K562 (cell line): Measurements from ENCODE around the gene ATF7IP. TPM values are rescaled to one million over a fixed set of nuclear protein-coding genes. Genes with fewer than 3 reads are reported as not detected.

Experiments
- ATAC-seq: fragments of 200-7000 bp; cut with Tn5 transposase; 3 replicates; pipeline ENCODE4 v1.9.1; 2020; ENCODE audit warnings: moderate library complexity
- BruUV-seq: library from RNA; stranded (reverse); fragments of 400-500 nt; replicated peaks from 2 replicates; lab custom pipeline; 2021; lab: Mats Ljungman, UMichigan
- CTCF ChIA-PET: fragments of 300-600 bp; formaldehyde crosslinking; extraction: SDS; loops from one replicate; lab custom pipeline; 2021; ENCODE audit warnings: low intra/inter-chr PET ratio; lab: Yijun Ruan, JAX
- POLR2A ChIA-PET: fragments of 300-600, 350-650 bp; sonication (Branson Sonifier 250); formaldehyde crosslinking; extraction: SDS; loops from one replicate; lab custom pipeline; 2021; ENCODE audit warnings: antibody characterized with exemption, inconsistent platforms; lab: Yijun Ruan, JAX
- DNase-seq, 4 experiments: peaks; one replicate each; pipeline versions ENCODE4 v3.0.0 to v3.0.0-alpha.2; 2011 to 2018; ENCODE audit warnings: low spot score in 3 of 4, mixed read lengths in 3 of 4; ENCODE audit errors: extremely low read depth in 1 of 4
- FAIRE-seq: peaks from 2 replicates; lab custom pipeline; 2011; peaks lifted over from hg19 to GRCh38; lab: Jason Lieb, UNC
- H2AFZ ChIP-seq: 2 replicates; pipeline ENCODE4 v1.6.0; 2011; ENCODE audit warnings: low read depth, low read length, control low read depth, inconsistent platforms
- H3K27ac ChIP-seq: fragments of 200-600 bp; 3 replicates; pipeline ENCODE4 v1.8.0; 2011; ENCODE audit warnings: low read depth, mild to moderate bottlenecking, control low read depth, inconsistent platforms, low read length, moderate library complexity, mixed read lengths; ENCODE audit errors: extremely low read depth
- H3K27me3 ChIP-seq, 2 experiments: fragments of 300-600 bp in 1 of 2; 2 replicates in 1 of 2; 3 replicates in 1 of 2; pipeline versions ENCODE4 v1.6.0 to v1.8.0; 2011; ENCODE audit warnings: inconsistent platforms in 2 of 2, low read length in 2 of 2, mild to moderate bottlenecking in 1 of 2, mixed read lengths in 1 of 2, moderate library complexity in 1 of 2; ENCODE audit not compliant: control insufficient read depth in 2 of 2, insufficient read depth in 2 of 2
- H3K36me3 ChIP-seq: fragments of 300-600 bp; 3 replicates; pipeline ENCODE4 v1.8.0; 2011; ENCODE audit warnings: mild to moderate bottlenecking, low read length, inconsistent platforms; ENCODE audit not compliant: control insufficient read depth, insufficient read depth
- H3K4me1 ChIP-seq, 2 experiments: fragments of 200-600 bp in 1 of 2; replicated peaks in 1 of 2; 2 replicates in 1 of 2; 3 replicates in 1 of 2; pipeline versions ENCODE4 v1.5.1 to v1.8.0; 2011; ENCODE audit warnings: inconsistent platforms in 2 of 2, low read length in 2 of 2, mild to moderate bottlenecking in 1 of 2, mixed read lengths in 1 of 2, moderate library complexity in 1 of 2; ENCODE audit not compliant: control insufficient read depth in 2 of 2, insufficient read depth in 2 of 2
- H3K4me2 ChIP-seq: 2 replicates; pipeline ENCODE4 v1.6.1; 2011; ENCODE audit warnings: low read length, control low read depth, inconsistent platforms, mixed read lengths; ENCODE audit not compliant: insufficient read depth
- H3K4me3 ChIP-seq: fragments of 200-600 bp; sonication (generic), shearing (Covaris generic); 2 replicates; pipeline ENCODE4 v1.5.1; 2016; ENCODE audit warnings: control low read depth, inconsistent platforms
- H3K79me2 ChIP-seq: fragments of 200-600 bp; 3 replicates; pipeline ENCODE4 v1.8.0; 2011; ENCODE audit warnings: low read length, inconsistent platforms; ENCODE audit not compliant: control insufficient read depth, insufficient read depth
- H3K9ac ChIP-seq, 2 experiments: 2 replicates each; pipeline versions ENCODE4 v1.6.0 to v1.6.1; 2011; ENCODE audit warnings: low read depth in 2 of 2, low read length in 2 of 2, control low read depth in 1 of 2, inconsistent platforms in 1 of 2, mild to moderate bottlenecking in 1 of 2, mixed read lengths in 1 of 2; ENCODE audit not compliant: insufficient read depth in 1 of 2
- H3K9me1 ChIP-seq: one replicate; pipeline ENCODE4 v1.6.0; 2011; ENCODE audit warnings: inconsistent platforms, mild to moderate bottlenecking, low read length, moderate library complexity; ENCODE audit not compliant: control insufficient read depth, insufficient read depth
- H3K9me3 ChIP-seq: replicated peaks from 2 replicates; pipeline ENCODE4 v1.5.1; 2011; ENCODE audit warnings: low read depth, low read length, inconsistent platforms; ENCODE audit not compliant: control insufficient read depth, insufficient read depth
- H4K20me1 ChIP-seq: replicated peaks from 2 replicates; pipeline ENCODE4 v1.6.1; 2011; ENCODE audit warnings: low read length, inconsistent platforms, mixed read lengths; ENCODE audit not compliant: control insufficient read depth, insufficient read depth
- FOXA3 ChIP-seq, 2 experiments: fragments of 450-650 bp in 1 of 2; sonication (generic) in 1 of 2; formaldehyde crosslinking; IDR thresholded peaks in 1 of 2; conservative IDR thresholded peaks in 1 of 2; 2 replicates each; pipeline versions ENCODE4 v1.4.0 to v1.8.0; 2020 to 2022; ENCODE audit warnings: mild to moderate bottlenecking in 2 of 2, missing genetic modification reagents in 1 of 2
- GABPA ChIP-seq: fragments of 200-800 bp; sonication (Bioruptor generic); conservative IDR thresholded peaks from 2 replicates; pipeline ENCODE4 v1.6.1; 2016; ENCODE audit warnings: low read depth, missing genetic modification characterization, missing compliant biosample characterization
- NFIC ChIP-seq: fragments of 450-650 bp; IDR thresholded peaks from 2 replicates; pipeline ENCODE4 v1.6.1; 2017; ENCODE audit warnings: mild to moderate bottlenecking, inconsistent platforms
- NFIX ChIP-seq: fragments of 250-450 bp; sonication (Bioruptor Pico); IDR thresholded peaks from 2 replicates; pipeline ENCODE4 v1.4.0; 2020; ENCODE audit warnings: low read depth, mild to moderate bottlenecking, moderate library complexity
- OTX1 ChIP-seq: fragments of 450-650 bp; formaldehyde crosslinking; IDR thresholded peaks from 2 replicates; pipeline ENCODE4 v1.4.0; 2022; ENCODE audit warnings: mild to moderate bottlenecking
- POLR2H ChIP-seq: IDR thresholded peaks from 2 replicates; pipeline ENCODE4 v1.6.1; 2016; ENCODE audit warnings: missing genetic modification characterization, low read depth, mild to moderate bottlenecking, control low read depth, missing compliant biosample characterization, moderate library complexity
- RBM39 ChIP-seq: fragments of 200-400 bp; formaldehyde crosslinking; optimal IDR thresholded peaks from 2 replicates; pipeline ENCODE3; 2018; ENCODE audit warnings: low read depth, low read length
- SMAD1 ChIP-seq: fragments of 150-350 bp; IDR thresholded peaks from 2 replicates; pipeline ENCODE4 v1.6.1; 2014; ENCODE audit warnings: low read length, low read depth; ENCODE audit not compliant: partially characterized antibody
- ZFX ChIP-seq: sonication (generic); formaldehyde crosslinking; IDR thresholded peaks from 2 replicates; pipeline ENCODE4 v1.8.0; 2022; ENCODE audit warnings: mild to moderate bottlenecking, missing genetic modification reagents, moderate library complexity
- ZNF253 ChIP-seq: fragments of 250-450 bp; sonication (Bioruptor Pico); conservative IDR thresholded peaks from 2 replicates; pipeline ENCODE4 v1.6.1; 2021; ENCODE audit warnings: mild to moderate bottlenecking
- WGBS: fragments of 100-300 bp; shearing (Covaris generic); methylation state at CpG from one replicate; pipeline ENCODE4 v1.1.6; 2016; ENCODE audit warnings: low coverage, mixed read lengths; ENCODE audit not compliant: insufficient coverage; ENCODE audit errors: missing lambda C conversion rate; 5-methylcytosine and 5-hydroxymethylcytosine counted together
- in situ Hi-C: fragments of 300-500 bp; cut with MboI; formaldehyde crosslinking; loops from 4 replicates; pipeline ENCODE4 v1.15.0; 2018; ENCODE audit warnings: inconsistent platforms, mixed read lengths
- intact Hi-C: fragments of 100-400 bp; cut with micrococcal nuclease; formaldehyde crosslinking; loops from 2 replicates; pipeline ENCODE4 v1.14.2; 2022
- polyA plus RNA-seq, 8 experiments: library from polyadenylated mRNA; depleted of rRNA in 4 of 8; stranded (reverse) in 5 of 8; unstranded in 3 of 8; fragments of >200 nt; fragmentation: Nextera tagmentation in 2 of 8; fragmentation: Illumina TruSeq in 1 of 8; extraction: Ambion mirVana in 2 of 8; extraction: Trizol in 1 of 8; gene quantifications; 2 replicates each; pipeline versions ENCODE4 v1.2.1 to v1.2.3, GENCODE V29; 2011 to 2014; ENCODE audit warnings: inconsistent platforms in 1 of 8, missing spikeins in 1 of 8
- total RNA-seq, 7 experiments: library from RNA; depleted of rRNA in 6 of 7; stranded (reverse); fragments of >200 nt in 6 of 7; fragmentation: Illumina TruSeq in 2 of 7; extraction: Trizol in 2 of 7; gene quantifications; 2 replicates each; pipeline versions ENCODE4 v1.2.1 to v1.2.3, GENCODE V29; 2011 to 2021; ENCODE audit warnings: low replicate concordance in 1 of 7
- TF ChIP-seq, protein P1 (sequence below): fragments of 450-650 bp; IDR thresholded peaks from 2 replicates; pipeline ENCODE4 v1.6.1; 2016
- TF ChIP-seq, protein P2 (sequence below): fragments of 450-650 bp; formaldehyde crosslinking; IDR thresholded peaks from 2 replicates; pipeline ENCODE4 v1.4.0; 2020; ENCODE audit warnings: mild to moderate bottlenecking, moderate library complexity
- TF ChIP-seq, protein P3 (sequence below): fragments of 450-650 bp; IDR thresholded peaks from 2 replicates; pipeline ENCODE4 v1.7.0; 2016; ENCODE audit warnings: borderline replicate concordance
- TF ChIP-seq, protein P4 (sequence below): sonication (generic); formaldehyde crosslinking; IDR thresholded peaks from 2 replicates; pipeline ENCODE4 v1.9.0; 2022; ENCODE audit warnings: mild to moderate bottlenecking, missing genetic modification reagents

Gene ATF7IP
- total and polyA plus RNA-seq, 9 of the 15 experiments (the other 6 are each of a cell fraction or from before 2014, with no cell fraction given) = 2.8 to 27.1 (median 11.0) TPM

DNA sequence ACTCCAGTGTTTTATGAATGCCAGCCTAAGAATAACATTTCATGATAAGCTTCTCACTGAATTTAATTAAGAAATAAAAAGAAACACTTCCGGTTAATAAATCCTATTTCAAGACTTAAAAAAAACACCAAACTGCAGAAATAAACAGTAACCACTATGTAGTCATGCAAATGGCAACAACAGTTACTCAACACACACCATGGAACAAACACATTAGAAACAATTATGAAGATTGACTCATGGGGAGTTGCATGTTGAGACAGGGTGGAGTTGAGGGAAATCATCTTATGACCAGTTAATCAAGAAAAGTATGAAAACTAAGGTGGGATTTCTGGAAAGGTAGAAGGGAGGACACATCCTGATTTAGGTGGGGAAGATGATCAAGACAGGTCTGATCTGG lies 149.5 kb downstream of the ATF7IP start:
- no peak overlapping the region for H3K4me3 ChIP-seq
- POLR2A ChIA-PET = interaction anchor here (0.6 kb wide), 1 partner anchor 91 kb away, joined by 4 read pairs; no protein-coding TSS in a partner anchor
- intact Hi-C loops (no loop called here), in situ Hi-C loops (no loop called here)
- no peaks in the 10 kb centered on the region for H3K27me3 ChIP-seq
- H3K36me3 ChIP-seq = peaks cover 2% of the 10 kb centered on the region; the same call in 1 of the 3 replicates
- no peak for DNase-seq
- no peaks in the 10 kb centered on the region for H3K4me1 ChIP-seq
- TF ChIP-seq, protein P1, sequence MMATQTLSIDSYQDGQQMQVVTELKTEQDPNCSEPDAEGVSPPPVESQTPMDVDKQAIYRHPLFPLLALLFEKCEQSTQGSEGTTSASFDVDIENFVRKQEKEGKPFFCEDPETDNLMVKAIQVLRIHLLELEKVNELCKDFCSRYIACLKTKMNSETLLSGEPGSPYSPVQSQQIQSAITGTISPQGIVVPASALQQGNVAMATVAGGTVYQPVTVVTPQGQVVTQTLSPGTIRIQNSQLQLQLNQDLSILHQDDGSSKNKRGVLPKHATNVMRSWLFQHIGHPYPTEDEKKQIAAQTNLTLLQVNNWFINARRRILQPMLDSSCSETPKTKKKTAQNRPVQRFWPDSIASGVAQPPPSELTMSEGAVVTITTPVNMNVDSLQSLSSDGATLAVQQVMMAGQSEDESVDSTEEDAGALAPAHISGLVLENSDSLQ = no peak
- TF ChIP-seq SMAD1 (no peak), NFIC (no peak), ZFX (CRISPR knock-in tag) (no peak), RBM39 (no peak), ZNF253 (no peak), OTX1 (CRISPR knock-in tag) (no peak), GABPA (tag) (no peak), FOXA3 (CRISPR knock-in tag; conservative IDR thresholded peaks at IDR 0.05 in 1 of 2, IDR thresholded peaks at IDR 0.05 in 1 of 2) (no peak), POLR2H (tag) (no peak), NFIX (CRISPR knock-in tag) (no peak)
- TF ChIP-seq, protein P2, sequence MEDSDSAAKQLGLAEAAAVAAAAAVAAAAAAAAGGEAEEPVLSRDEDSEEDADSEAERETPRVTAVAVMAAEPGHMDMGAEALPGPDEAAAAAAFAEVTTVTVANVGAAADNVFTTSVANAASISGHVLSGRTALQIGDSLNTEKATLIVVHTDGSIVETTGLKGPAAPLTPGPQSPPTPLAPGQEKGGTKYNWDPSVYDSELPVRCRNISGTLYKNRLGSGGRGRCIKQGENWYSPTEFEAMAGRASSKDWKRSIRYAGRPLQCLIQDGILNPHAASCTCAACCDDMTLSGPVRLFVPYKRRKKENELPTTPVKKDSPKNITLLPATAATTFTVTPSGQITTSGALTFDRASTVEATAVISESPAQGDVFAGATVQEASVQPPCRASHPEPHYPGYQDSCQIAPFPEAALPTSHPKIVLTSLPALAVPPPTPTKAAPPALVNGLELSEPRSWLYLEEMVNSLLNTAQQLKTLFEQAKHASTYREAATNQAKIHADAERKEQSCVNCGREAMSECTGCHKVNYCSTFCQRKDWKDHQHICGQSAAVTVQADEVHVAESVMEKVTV (CRISPR knock-in tag) = no peak
- TF ChIP-seq, protein P3, sequence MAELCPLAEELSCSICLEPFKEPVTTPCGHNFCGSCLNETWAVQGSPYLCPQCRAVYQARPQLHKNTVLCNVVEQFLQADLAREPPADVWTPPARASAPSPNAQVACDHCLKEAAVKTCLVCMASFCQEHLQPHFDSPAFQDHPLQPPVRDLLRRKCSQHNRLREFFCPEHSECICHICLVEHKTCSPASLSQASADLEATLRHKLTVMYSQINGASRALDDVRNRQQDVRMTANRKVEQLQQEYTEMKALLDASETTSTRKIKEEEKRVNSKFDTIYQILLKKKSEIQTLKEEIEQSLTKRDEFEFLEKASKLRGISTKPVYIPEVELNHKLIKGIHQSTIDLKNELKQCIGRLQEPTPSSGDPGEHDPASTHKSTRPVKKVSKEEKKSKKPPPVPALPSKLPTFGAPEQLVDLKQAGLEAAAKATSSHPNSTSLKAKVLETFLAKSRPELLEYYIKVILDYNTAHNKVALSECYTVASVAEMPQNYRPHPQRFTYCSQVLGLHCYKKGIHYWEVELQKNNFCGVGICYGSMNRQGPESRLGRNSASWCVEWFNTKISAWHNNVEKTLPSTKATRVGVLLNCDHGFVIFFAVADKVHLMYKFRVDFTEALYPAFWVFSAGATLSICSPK = no peak
- TF ChIP-seq, protein P4, sequence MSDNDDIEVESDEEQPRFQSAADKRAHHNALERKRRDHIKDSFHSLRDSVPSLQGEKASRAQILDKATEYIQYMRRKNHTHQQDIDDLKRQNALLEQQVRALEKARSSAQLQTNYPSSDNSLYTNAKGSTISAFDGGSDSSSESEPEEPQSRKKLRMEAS (CRISPR knock-in tag) = no peak
- BruUV-seq = no TSS peak
- no peak overlapping the region for H3K27ac ChIP-seq
- no peaks in the 10 kb centered on the region for H4K20me1 ChIP-seq
- no peaks in the 10 kb centered on the region for H3K79me2 ChIP-seq
- WGBS = 60% methylated on average over 1 of the region's 1 CpG
- H3K9me1 ChIP-seq = no peaks in the 10 kb centered on the region
- FAIRE-seq = no peak
- no peak overlapping the region for H3K4me2 ChIP-seq
- CTCF ChIA-PET = no interaction called here
- no peaks in the 10 kb centered on the region for H3K9me3 ChIP-seq
- H3K9ac ChIP-seq = no peak overlapping the region
- no peak for ATAC-seq
- H2AFZ ChIP-seq = no peak overlapping the region
